ENCODE measurements around the gene TEN1.

The TEN1 gene

GRCh38 chr17:76005263-76006149 is 26.5 kb downstream of the TEN1 start:
- peak; percentile 57 for DNase-seq (ENCODE audit: low spot score)

GRCh38 chr17:76007131-76007849 is 28.2 kb downstream of the TEN1 start:
- no peak for DNase-seq (ENCODE audit: low spot score)

GRCh38 chr17:76007850-76008165 is 28.8 kb downstream of the TEN1 start:
- DNase-seq (ENCODE audit: low spot score): no peak

- DNase-seq (ENCODE audit: low spot score): no peak
Observed at GRCh38 chr17:76008208-76008607, 29.2 kb downstream of the TEN1 start.

- no peak for DNase-seq (ENCODE audit: low spot score)
Observed at GRCh38 chr17:76008630-76009425, 29.8 kb downstream of the TEN1 start.

GRCh38 chr17:76009447-76009846 is 30.4 kb downstream of the TEN1 start:
- no peak for DNase-seq (ENCODE audit: low spot score)

- no peak for DNase-seq (ENCODE audit: low spot score)
Observed at GRCh38 chr17:76009969-76010661, 31.1 kb downstream of the TEN1 start.

GRCh38 chr17:76011951-76012350 is 32.9 kb downstream of the TEN1 start:
- no peak for DNase-seq (ENCODE audit: low spot score)

GRCh38 chr17:76013377-76013932 is 34.4 kb downstream of the TEN1 start:
- DNase-seq (ENCODE audit: low spot score): no peak

- DNase-seq (ENCODE audit: low spot score): peak; percentile 21
Observed at GRCh38 chr17:76014100-76014924, 35.3 kb downstream of the TEN1 start.

- DNase-seq (ENCODE audit: low spot score): no peak
Observed at GRCh38 chr17:76014925-76015261, 35.9 kb downstream of the TEN1 start.

- DNase-seq (ENCODE audit: low spot score): no peak
Observed at GRCh38 chr17:76017481-76018339, 38.7 kb downstream of the TEN1 start.

GRCh38 chr17:76018340-76018680 is 39.3 kb downstream of the TEN1 start:
- no peak for DNase-seq (ENCODE audit: low spot score)

- no peak for DNase-seq (ENCODE audit: low spot score)
Observed at GRCh38 chr17:76018801-76019200, 39.8 kb downstream of the TEN1 start.

GRCh38 chr17:76019833-76020467 is 40.9 kb downstream of the TEN1 start:
- no peak for DNase-seq (ENCODE audit: low spot score)

GRCh38 chr17:76022285-76022684 is 43.2 kb downstream of the TEN1 start:
- no peak for DNase-seq (ENCODE audit: low spot score)

- DNase-seq (ENCODE audit: low spot score): no peak
Observed at GRCh38 chr17:76022973-76023899, 44.2 kb downstream of the TEN1 start.

GRCh38 chr17:76023900-76024237 is 44.8 kb downstream of the TEN1 start:
- no peak for DNase-seq (ENCODE audit: low spot score)

GRCh38 chr17:76024353-76024752 is 45.3 kb downstream of the TEN1 start:
- DNase-seq (ENCODE audit: low spot score): no peak
